ENCODE data around the gene SVOP.
"Not testable (repeated sequence)": the region's sequence is repeated elsewhere in the genome, so short reads cannot be mapped to it uniquely, and the experiment has no call there.

SVOP gene

DNA sequence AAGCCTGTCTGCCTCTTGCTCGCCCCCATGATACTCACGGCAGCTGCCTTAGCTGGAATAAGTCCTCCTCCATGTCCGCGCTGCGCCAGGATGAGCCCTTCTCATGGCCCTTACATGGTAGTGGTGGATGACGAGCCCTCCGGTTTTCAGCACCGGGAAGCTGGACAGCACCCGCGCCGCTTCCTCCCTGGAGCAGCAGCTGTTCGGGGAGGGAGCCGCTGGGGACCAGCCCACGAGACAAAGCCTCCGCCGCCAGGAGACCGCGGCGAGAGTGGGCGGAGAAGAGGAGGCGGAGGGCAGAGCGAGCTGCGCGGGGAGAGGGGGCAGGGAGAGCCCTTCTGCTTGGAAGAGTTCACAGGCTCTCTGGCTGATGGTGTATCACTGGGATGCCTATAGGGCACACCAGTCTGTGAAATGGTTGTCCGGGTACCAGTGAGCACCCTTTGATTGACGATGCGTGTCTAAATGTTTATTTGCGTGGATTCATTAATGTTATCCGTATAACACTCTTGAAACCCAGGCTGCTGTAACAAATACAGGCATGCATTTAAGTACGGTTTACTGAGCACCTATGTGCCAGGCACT lies at the start of gene SVOP:
Gene SVOP, minus strand, starts transcription at position 273 of the 585 bp plus-strand sequence. Its CDS starts 200 bp downstream, at position 73.
- no peaks in the 10 kb centered on the region for H3K9me3 ChIP-seq (ENCODE audit: insufficient read depth, low read depth, low read length)
- no peak within 1 kb of the TSS for H3K9ac ChIP-seq (ENCODE audit: low read depth, low read length)
- no peak within 1 kb of the TSS for H3K27ac ChIP-seq (ENCODE audit: low read length)
- H3K36me3 ChIP-seq (ENCODE audit: insufficient read depth, low read depth, low read length): no peaks in the 10 kb centered on the region
- peak within 1 kb of the TSS; percentile 56; the same call in 1 of the 2 replicates for H3K4me3 ChIP-seq (ENCODE audit: low read length)
- H3K27me3 ChIP-seq (ENCODE audit: insufficient read depth, low read length): peaks cover 5% of the 10 kb centered on the region; the same call in 1 of the 2 replicates
- no peaks in the 10 kb centered on the region for H3K4me1 ChIP-seq (ENCODE audit: insufficient read depth, low read length)

DNA sequence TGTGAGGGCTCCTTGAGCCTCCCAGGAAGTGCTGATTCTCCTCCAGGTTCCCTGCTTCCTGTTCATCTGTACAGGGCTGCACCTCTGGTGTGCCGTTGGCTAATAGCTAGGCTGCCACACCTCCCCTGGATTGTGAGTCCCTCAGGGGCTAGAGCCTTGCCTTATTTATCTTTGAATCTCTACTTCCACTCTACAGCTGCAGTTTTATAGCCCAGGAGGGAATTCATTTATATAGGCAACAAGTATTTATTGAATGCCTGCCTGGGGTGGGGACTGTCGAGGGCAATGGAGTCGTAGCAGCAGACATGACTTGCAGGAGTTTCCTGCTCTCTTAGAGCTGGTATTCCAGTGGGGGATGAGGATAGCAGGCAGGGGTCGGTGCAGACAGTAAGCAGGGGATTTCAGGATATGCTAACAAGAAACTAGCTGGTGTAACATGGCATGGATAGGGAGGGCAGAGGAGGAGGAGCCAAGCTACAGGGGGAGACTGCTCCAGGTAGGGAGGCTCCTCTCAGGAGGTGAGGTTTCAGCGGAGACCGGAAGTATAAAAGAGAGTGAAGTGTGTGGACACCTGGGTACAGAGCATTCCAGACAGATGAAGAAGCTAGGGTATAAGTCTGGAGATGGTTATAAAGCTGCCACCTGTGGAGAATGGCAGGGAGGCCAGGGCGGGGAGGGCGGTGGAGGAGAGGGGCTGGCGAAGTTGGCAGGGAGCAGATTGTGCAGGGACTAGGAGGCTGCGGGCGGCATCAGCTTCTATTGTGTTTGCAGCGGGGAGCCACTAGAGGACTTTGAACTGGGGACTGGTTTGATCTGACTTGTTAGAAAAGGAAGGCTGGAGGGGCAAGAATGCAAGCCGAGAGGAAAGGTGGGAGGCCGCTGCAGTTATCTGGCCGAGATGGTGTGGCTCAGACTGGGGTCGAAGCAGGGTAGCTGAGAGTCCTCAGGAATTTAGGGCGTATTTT lies 48.7 kb upstream of the SVOP start:
- H3K27me3 ChIP-seq (ENCODE audit: insufficient read depth, low read length): no peaks in the 10 kb centered on the region
- no peaks in the 10 kb centered on the region for H3K9me3 ChIP-seq (ENCODE audit: insufficient read depth, low read depth, low read length)
- H3K27ac ChIP-seq (ENCODE audit: low read length): peak overlapping the region; percentile 56
- peak overlapping the region; percentile 52; the same call in 1 of the 2 replicates for H3K4me3 ChIP-seq (ENCODE audit: low read length)
- peaks cover 12% of the 10 kb centered on the region; the same call in 1 of the 2 replicates for H3K4me1 ChIP-seq (ENCODE audit: insufficient read depth, low read length)
- peak overlapping the region; percentile 66; the same call in 1 of the 2 replicates for H3K9ac ChIP-seq (ENCODE audit: low read depth, low read length)
- H3K36me3 ChIP-seq (ENCODE audit: insufficient read depth, low read depth, low read length): peaks cover 11% of the 10 kb centered on the region

- Histone ChIP-seq H3K27ac (ENCODE audit: low read length) (no peak overlapping the region), H3K4me1 (ENCODE audit: insufficient read depth, low read length) (peaks cover 12% of the 10 kb centered on the region; the same call in 1 of the 2 replicates), H3K36me3 (ENCODE audit: insufficient read depth, low read depth, low read length) (0 out of 2 replicates have a peak, but pooled peaks cover 5% of the 10 kb centered on the region), H3K27me3 (ENCODE audit: insufficient read depth, low read length) (no peaks in the 10 kb centered on the region), H3K4me3 (ENCODE audit: low read length) (no peak overlapping the region), H3K9me3 (ENCODE audit: insufficient read depth, low read depth, low read length) (no peaks in the 10 kb centered on the region), H3K9ac (ENCODE audit: low read depth, low read length) (no peak overlapping the region)
Measured at GRCh38 chr12:109065853-109066193, 45.0 kb upstream of the SVOP start.

GRCh38 chr12:109065154-109065852 lies 44.4 kb upstream of the SVOP start:
- Histone ChIP-seq H3K36me3 (ENCODE audit: insufficient read depth, low read depth, low read length) (0 out of 2 replicates have a peak, but pooled peaks cover 5% of the 10 kb centered on the region), H3K4me1 (ENCODE audit: insufficient read depth, low read length) (peaks cover 11% of the 10 kb centered on the region; the same call in 1 of the 2 replicates), H3K27ac (ENCODE audit: low read length) (no peak overlapping the region), H3K9me3 (ENCODE audit: insufficient read depth, low read depth, low read length) (no peaks in the 10 kb centered on the region), H3K27me3 (ENCODE audit: insufficient read depth, low read length) (no peaks in the 10 kb centered on the region), H3K9ac (ENCODE audit: low read depth, low read length) (no peak overlapping the region), H3K4me3 (ENCODE audit: low read length) (no peak overlapping the region)

DNA sequence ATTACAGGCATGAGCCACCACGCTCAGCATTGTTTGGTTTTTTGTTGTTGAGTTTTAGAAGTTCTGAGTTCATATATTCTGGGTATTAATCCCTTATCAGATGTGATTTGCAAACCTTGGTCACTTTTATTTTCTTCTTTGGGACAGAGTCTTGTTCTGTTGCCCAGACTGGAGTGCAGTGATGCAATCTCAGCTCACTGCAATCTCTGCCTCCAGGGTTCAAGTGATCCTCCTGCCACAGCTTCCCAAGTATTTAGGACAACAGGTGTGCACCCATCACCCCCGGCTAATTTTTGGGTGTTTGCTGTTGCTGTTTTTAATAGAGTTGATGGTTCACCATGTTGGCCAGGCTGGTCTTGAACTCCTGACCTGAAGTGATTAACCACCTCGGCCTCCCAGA lies 43.3 kb upstream of the SVOP start:
- H3K9me3 ChIP-seq (ENCODE audit: insufficient read depth, low read depth, low read length): no peaks in the 10 kb centered on the region
- H3K27ac ChIP-seq (ENCODE audit: low read length): no peak overlapping the region
- no peak overlapping the region for H3K4me3 ChIP-seq (ENCODE audit: low read length)
- H3K27me3 ChIP-seq (ENCODE audit: insufficient read depth, low read length): no peaks in the 10 kb centered on the region
- peaks cover 4% of the 10 kb centered on the region; the same call in 1 of the 2 replicates for H3K4me1 ChIP-seq (ENCODE audit: insufficient read depth, low read length)
- H3K36me3 ChIP-seq (ENCODE audit: insufficient read depth, low read depth, low read length): 0 out of 2 replicates have a peak, but pooled peaks cover 5% of the 10 kb centered on the region
- H3K9ac ChIP-seq (ENCODE audit: low read depth, low read length): no peak overlapping the region

GRCh38 chr12:109058773-109059172 lies 37.9 kb upstream of the SVOP start:
- no peaks in the 10 kb centered on the region for H3K4me1 ChIP-seq (ENCODE audit: insufficient read depth, low read length)
- H3K27ac ChIP-seq (ENCODE audit: low read length): no peak overlapping the region
- H3K9ac ChIP-seq (ENCODE audit: low read depth, low read length): no peak overlapping the region
- H3K9me3 ChIP-seq (ENCODE audit: insufficient read depth, low read depth, low read length): no peaks in the 10 kb centered on the region
- H3K4me3 ChIP-seq (ENCODE audit: low read length): no peak overlapping the region
- H3K36me3 ChIP-seq (ENCODE audit: insufficient read depth, low read depth, low read length): peaks cover 4% of the 10 kb centered on the region; the same call in 1 of the 2 replicates
- no peaks in the 10 kb centered on the region for H3K27me3 ChIP-seq (ENCODE audit: insufficient read depth, low read length)

DNA sequence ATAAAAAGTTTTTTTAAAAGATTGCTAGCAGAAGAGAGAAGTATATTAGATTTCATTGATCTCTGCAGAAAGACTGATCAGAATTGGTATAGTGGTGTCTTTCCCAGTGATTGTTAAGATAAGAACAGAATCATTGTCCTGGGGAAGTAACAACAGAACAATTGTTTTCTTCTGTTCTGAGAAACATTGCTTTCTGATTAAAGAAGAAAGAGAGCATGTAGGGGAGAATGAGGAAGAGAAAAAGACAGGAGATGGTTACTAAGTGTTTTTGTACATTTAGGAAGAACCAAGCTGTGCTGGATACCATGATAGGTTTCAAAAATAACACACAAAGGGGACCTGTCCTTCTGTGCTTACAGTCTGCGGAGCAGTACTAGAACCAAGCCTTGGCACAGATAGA lies 36.5 kb upstream of the SVOP start:
- Histone ChIP-seq H3K4me3 (ENCODE audit: low read length) (no peak overlapping the region), H3K27me3 (ENCODE audit: insufficient read depth, low read length) (no peaks in the 10 kb centered on the region), H3K4me1 (ENCODE audit: insufficient read depth, low read length) (0 out of 2 replicates have a peak, but pooled peaks cover 7% of the 10 kb centered on the region), H3K9ac (ENCODE audit: low read depth, low read length) (no peak overlapping the region), H3K27ac (ENCODE audit: low read length) (no peak overlapping the region), H3K9me3 (ENCODE audit: insufficient read depth, low read depth, low read length) (no peaks in the 10 kb centered on the region), H3K36me3 (ENCODE audit: insufficient read depth, low read depth, low read length) (peaks cover 4% of the 10 kb centered on the region; the same call in 1 of the 2 replicates)

DNA sequence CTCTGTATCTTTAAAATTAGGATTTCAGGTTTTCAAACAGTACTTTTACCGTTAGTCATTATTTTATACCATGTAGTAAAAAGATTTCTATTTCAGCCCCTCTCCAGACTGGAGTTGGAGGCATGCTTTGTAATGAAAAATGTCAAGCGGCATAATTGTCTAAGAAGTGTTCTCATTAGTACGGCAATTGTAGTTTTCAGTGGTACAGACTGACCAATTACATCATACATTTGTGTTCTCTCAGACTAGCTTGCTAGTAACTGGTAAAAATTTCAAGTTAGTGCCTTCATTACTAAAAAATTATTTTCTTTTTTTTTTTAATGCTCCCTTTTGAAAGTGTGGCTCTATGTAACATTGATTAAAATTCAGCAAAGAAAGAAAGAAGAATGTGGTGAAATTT lies 36.0 kb upstream of the SVOP start:
- Histone ChIP-seq H3K27me3 (ENCODE audit: insufficient read depth, low read length) (no peaks in the 10 kb centered on the region), H3K4me3 (ENCODE audit: low read length) (no peak overlapping the region), H3K9ac (ENCODE audit: low read depth, low read length) (no peak overlapping the region), H3K27ac (ENCODE audit: low read length) (no peak overlapping the region), H3K4me1 (ENCODE audit: insufficient read depth, low read length) (0 out of 2 replicates have a peak, but pooled peaks cover 7% of the 10 kb centered on the region), H3K9me3 (ENCODE audit: insufficient read depth, low read depth, low read length) (no peaks in the 10 kb centered on the region), H3K36me3 (ENCODE audit: insufficient read depth, low read depth, low read length) (peaks cover 4% of the 10 kb centered on the region; the same call in 1 of the 2 replicates)

- Histone ChIP-seq H3K4me3 (ENCODE audit: low read length) (no peak overlapping the region), H3K4me1 (ENCODE audit: insufficient read depth, low read length) (0 out of 2 replicates have a peak, but pooled peaks cover 7% of the 10 kb centered on the region), H3K9me3 (ENCODE audit: insufficient read depth, low read depth, low read length) (no peaks in the 10 kb centered on the region), H3K27ac (ENCODE audit: low read length) (no peak overlapping the region), H3K36me3 (ENCODE audit: insufficient read depth, low read depth, low read length) (peaks cover 4% of the 10 kb centered on the region; the same call in 1 of the 2 replicates), H3K9ac (ENCODE audit: low read depth, low read length) (no peak overlapping the region), H3K27me3 (ENCODE audit: insufficient read depth, low read length) (no peaks in the 10 kb centered on the region)
Measured at GRCh38 chr12:109054520-109054919, 33.7 kb upstream of the SVOP start.

DNA sequence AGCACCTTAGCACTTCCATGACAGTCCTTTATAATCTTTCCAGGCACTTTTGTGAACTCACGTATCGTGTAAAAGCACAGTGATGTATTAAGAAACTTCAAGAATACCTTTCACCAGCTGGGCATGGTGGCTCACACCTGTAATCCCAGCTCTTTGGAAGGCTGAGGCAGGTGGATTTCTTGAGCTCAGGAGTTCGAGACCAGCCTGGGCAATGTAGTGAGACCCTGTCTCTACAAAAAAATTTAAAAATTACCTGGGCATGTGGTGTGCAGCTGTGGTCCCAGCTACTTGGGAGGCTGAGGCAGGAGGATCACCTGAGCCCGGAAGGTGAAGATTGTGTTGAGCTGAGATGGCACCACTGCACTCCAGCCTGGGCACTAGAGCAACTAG lies 33.3 kb upstream of the SVOP start:
- not testable (repeated sequence) for H3K27ac ChIP-seq (ENCODE audit: low read length); H3K27me3 ChIP-seq (ENCODE audit: insufficient read depth, low read length); H3K4me3 ChIP-seq (ENCODE audit: low read length); H3K36me3 ChIP-seq (ENCODE audit: insufficient read depth, low read depth, low read length); H3K9ac ChIP-seq (ENCODE audit: low read depth, low read length); H3K9me3 ChIP-seq (ENCODE audit: insufficient read depth, low read depth, low read length); H3K4me1 ChIP-seq (ENCODE audit: insufficient read depth, low read length)

GRCh38 chr12:109053382-109054123 lies 32.7 kb upstream of the SVOP start:
- Histone ChIP-seq H3K27me3 (ENCODE audit: insufficient read depth, low read length) (no peaks in the 10 kb centered on the region), H3K36me3 (ENCODE audit: insufficient read depth, low read depth, low read length) (peaks cover 1% of the 10 kb centered on the region; the same call in 1 of the 2 replicates), H3K4me1 (ENCODE audit: insufficient read depth, low read length) (0 out of 2 replicates have a peak, but pooled peaks cover 7% of the 10 kb centered on the region), H3K9me3 (ENCODE audit: insufficient read depth, low read depth, low read length) (no peaks in the 10 kb centered on the region), H3K27ac (ENCODE audit: low read length) (no peak overlapping the region), H3K4me3 (ENCODE audit: low read length) (peak overlapping the region; percentile 94), H3K9ac (ENCODE audit: low read depth, low read length) (peak overlapping the region; percentile 79; the same call in 1 of the 2 replicates)

Data from iPS-20b (cell line).